SK-N-SH (cell line): ENCODE data around the gene B4GALT1. TPM values are rescaled to one million over a fixed set of nuclear protein-coding genes. Genes with fewer than 3 reads are reported as not detected.

ENCODE experiments used
- CTCF ChIA-PET: fragments of 300-600, 350-600 bp; formaldehyde crosslinking; extraction: SDS; loops from one replicate; lab custom pipeline; 2021; lab: Yijun Ruan, JAX
- POLR2A ChIA-PET: fragments of 350-600 bp; sonication (Branson Sonifier 250); formaldehyde crosslinking; extraction: SDS; loops from one replicate; lab custom pipeline; 2020; ENCODE audit warnings: antibody characterized with exemption, inconsistent platforms; lab: Yijun Ruan, JAX
- DNase-seq: peaks from one replicate; pipeline ENCODE4 v3.0.0; 2012
- H2AFZ ChIP-seq: fragments of 200-600 bp; sonication (generic); 2 replicates; pipeline ENCODE4 v1.8.1; 2016; ENCODE audit warnings: antibody characterized with exemption, mild to moderate bottlenecking, low read depth
- H3F3A ChIP-seq: fragments of 200-600 bp; sonication (generic); replicated peaks from 2 replicates; pipeline ENCODE3; 2016; ENCODE audit warnings: antibody characterized with exemption, mild to moderate bottlenecking; ENCODE audit not compliant: insufficient read depth
- H3K27ac ChIP-seq, 2 experiments: fragments of 200-500 bp in 1 of 2; fragments of 200-600 bp in 1 of 2; sonication (Bioruptor generic) in 1 of 2; sonication (generic), shearing (Covaris generic) in 1 of 2; 2 replicates each; pipeline versions ENCODE4 v1.5.1 to v1.6.1; 2014 to 2016; ENCODE audit warnings: low read depth in 2 of 2, inconsistent platforms in 1 of 2, low read length in 1 of 2, mild to moderate bottlenecking in 1 of 2, mixed read lengths in 1 of 2
- H3K27me3 ChIP-seq: fragments of 200-600 bp; sonication (generic), shearing (Covaris generic); 2 replicates; pipeline ENCODE4 v1.6.1; 2016; ENCODE audit warnings: mixed run types; ENCODE audit not compliant: insufficient read depth
- H3K36me3 ChIP-seq, 2 experiments: fragments of 200-500 bp in 1 of 2; fragments of 200-600 bp in 1 of 2; sonication (Bioruptor generic) in 1 of 2; sonication (generic) in 1 of 2; replicated peaks in 1 of 2; 2 replicates each; pipeline versions ENCODE3 to v1.5.1; 2014 to 2016; ENCODE audit warnings: low read length in 1 of 2, mild to moderate bottlenecking in 1 of 2; ENCODE audit not compliant: insufficient read depth in 2 of 2, control insufficient read depth in 1 of 2
- H3K4me1 ChIP-seq, 2 experiments: fragments of 200-500 bp in 1 of 2; fragments of 200-600 bp in 1 of 2; sonication (Bioruptor generic) in 1 of 2; sonication (generic), shearing (Covaris generic) in 1 of 2; 2 replicates each; pipeline versions ENCODE4 v1.5.1 to v1.6.1; 2014 to 2016; ENCODE audit warnings: low read depth in 1 of 2, low read length in 1 of 2, mixed run types in 1 of 2; ENCODE audit not compliant: insufficient read depth in 2 of 2, control insufficient read depth in 1 of 2
- H3K4me2 ChIP-seq: fragments of 200-600 bp; sonication (generic), shearing (Covaris generic); 2 replicates; pipeline ENCODE4 v1.6.1; 2017; ENCODE audit warnings: mixed run types
- H3K4me3 ChIP-seq, 2 experiments: fragments of 200-500 bp in 1 of 2; fragments of 200-600 bp in 1 of 2; sonication (Bioruptor generic) in 1 of 2; sonication (generic), shearing (Covaris generic) in 1 of 2; 2 replicates each; pipeline versions ENCODE4 v1.5.1 to v1.8.1; 2014 to 2016; ENCODE audit warnings: low read depth in 2 of 2, inconsistent platforms in 1 of 2, low read length in 1 of 2, mild to moderate bottlenecking in 1 of 2, mixed read lengths in 1 of 2, moderate library complexity in 1 of 2
- H3K79me2 ChIP-seq: fragments of 200-600 bp; sonication (generic); 2 replicates; pipeline ENCODE4 v1.8.1; 2017; ENCODE audit warnings: mild to moderate bottlenecking; ENCODE audit not compliant: insufficient read depth
- H3K9ac ChIP-seq: fragments of 200-600 bp; sonication (generic); 2 replicates; pipeline ENCODE4 v1.6.1; 2017; ENCODE audit warnings: mixed run types
- H3K9me2 ChIP-seq: fragments of 200-600 bp; sonication (generic); 2 replicates; pipeline ENCODE4 v1.6.1; 2017; ENCODE audit warnings: mixed run types
- H3K9me3 ChIP-seq: fragments of 200-600 bp; sonication (generic); 2 replicates; pipeline ENCODE4 v1.6.1; 2017; ENCODE audit warnings: mixed run types, mild to moderate bottlenecking, moderate library complexity
- H4K20me1 ChIP-seq: fragments of 200-600 bp; sonication (generic); 2 replicates; pipeline ENCODE4 v1.6.1; 2017; ENCODE audit warnings: mild to moderate bottlenecking, mixed run types; ENCODE audit not compliant: insufficient read depth
- GABPA ChIP-seq: IDR thresholded peaks from 2 replicates; pipeline ENCODE4 v1.4.0; 2012; ENCODE audit warnings: low read depth, mild to moderate bottlenecking
- GATA2 ChIP-seq: sonication (generic); formaldehyde crosslinking; IDR thresholded peaks from 2 replicates; pipeline ENCODE4 v1.5.0; 2020; ENCODE audit warnings: mild to moderate bottlenecking, missing genetic modification reagents
- JUND ChIP-seq: IDR thresholded peaks from 2 replicates; pipeline ENCODE4 v1.4.0; 2012
- MXI1 ChIP-seq: IDR thresholded peaks from 2 replicates; pipeline ENCODE4 v1.6.1; 2012; ENCODE audit warnings: mild to moderate bottlenecking, low read depth, low read length, improper control_type of control experiment
- PBX3 ChIP-seq: IDR thresholded peaks from 2 replicates; pipeline ENCODE4; 2012
- RAD21 ChIP-seq: IDR thresholded peaks from 2 replicates; pipeline ENCODE4 v1.6.1; 2012; ENCODE audit warnings: mild to moderate bottlenecking, low read length
- REST ChIP-seq: IDR thresholded peaks from 2 replicates; pipeline ENCODE4 v1.6.1; 2012; ENCODE audit warnings: mild to moderate bottlenecking, low read depth, low read length, moderate library complexity
- RFX5 ChIP-seq: IDR thresholded peaks from 2 replicates; pipeline ENCODE4 v1.6.1; 2012; ENCODE audit warnings: mild to moderate bottlenecking, improper control_type of control experiment, low read length
- RXRA ChIP-seq: IDR thresholded peaks from 2 replicates; pipeline ENCODE4 v1.4.0; 2012; ENCODE audit warnings: low read depth, mild to moderate bottlenecking, borderline replicate concordance
- SMC3 ChIP-seq: IDR thresholded peaks from 2 replicates; pipeline ENCODE4 v1.6.1; 2012; ENCODE audit warnings: low read depth, low read length, improper control_type of control experiment
- TAF1 ChIP-seq: IDR thresholded peaks from 2 replicates; pipeline ENCODE4 v1.6.1; 2012; ENCODE audit warnings: low read depth, mild to moderate bottlenecking, low read length, moderate library complexity, borderline replicate concordance
- WGBS: methylation state at CpG from one replicate; pipeline ENCODE4 v1.1.6; 2017; ENCODE audit warnings: low lambda C conversion rate; 5-methylcytosine and 5-hydroxymethylcytosine counted together
- polyA plus RNA-seq, 3 experiments: library from polyadenylated mRNA; depleted of rRNA; stranded (reverse); fragments of >200 nt; gene quantifications; 2 replicates each; pipeline ENCODE4 v1.2.3, GENCODE V29; 2012

The B4GALT1 gene
- polyA plus RNA-seq, 1 of the 3 experiments (the other 2 are of a cell fraction) = 36.2 TPM

- POLR2A ChIA-PET = no interaction called here
- Histone ChIP-seq H3K27me3 (no peaks in the 10 kb centered on the region), H4K20me1 (no peaks in the 10 kb centered on the region; the same call in 1 of the 2 replicates), H2AFZ (no peak overlapping the region), H3K4me1 (no peaks in the 10 kb centered on the region; a peak in 1 of 4 replicates), H3K4me3 (no peak overlapping the region), H3K79me2 (peaks cover 41% of the 10 kb centered on the region; the same call in 1 of the 2 replicates), H3K9me2 (no peaks in the 10 kb centered on the region), H3K36me3 (peaks cover 9 to 23% of the 10 kb centered on the region in 2 experiments), H3K9ac (no peak overlapping the region), H3K4me2 (no peak overlapping the region), H3K27ac (no peak overlapping the region), H3F3A (no peaks in the 10 kb centered on the region), H3K9me3 (no peaks in the 10 kb centered on the region)
- WGBS = 89% methylated on average over 9 of the region's 9 CpGs
- CTCF ChIA-PET = no interaction called here
- TF ChIP-seq RAD21 (peak; percentile 38), GATA2 (CRISPR knock-in tag) (no peak)
- no peak for DNase-seq
These were observed 42.3 kb downstream of the B4GALT1 start for GRCh38 chr9:33124751-33125381.

GRCh38 chr9:33124046-33124445, 43.1 kb downstream of the B4GALT1 start:
- Histone ChIP-seq H3K27me3 (no peaks in the 10 kb centered on the region), H3F3A (no peaks in the 10 kb centered on the region), H3K4me1 (no peaks in the 10 kb centered on the region; a peak in 1 of 4 replicates), H3K27ac (no peak overlapping the region), H4K20me1 (no peaks in the 10 kb centered on the region; the same call in 1 of the 2 replicates), H3K9me3 (no peaks in the 10 kb centered on the region), H3K4me2 (no peak overlapping the region), H3K9me2 (no peaks in the 10 kb centered on the region), H3K9ac (no peak overlapping the region), H3K4me3 (no peak overlapping the region), H2AFZ (no peak overlapping the region), H3K36me3 (peaks cover 9 to 20% of the 10 kb centered on the region in 2 experiments), H3K79me2 (peaks cover 41% of the 10 kb centered on the region; the same call in 1 of the 2 replicates)
- POLR2A ChIA-PET = no interaction called here
- TF ChIP-seq RFX5 = no peak
- TF ChIP-seq MXI1 = no peak
- no peak for TF ChIP-seq REST
- TF ChIP-seq TAF1 = no peak
- TF ChIP-seq GABPA = no peak
- no peak for TF ChIP-seq JUND
- no peak for TF ChIP-seq PBX3
- TF ChIP-seq SMC3 = no peak
- TF ChIP-seq RXRA = no peak
- no peak for DNase-seq
- CTCF ChIA-PET = no interaction called here
- WGBS = 96% methylated on average over 5 of the region's 5 CpGs
